NCI-H524 treated with DMSO at 0.1 percent for 48 hours (cell line): ENCODE data around the gene MYRFL.
"Not testable (repeated sequence)": the region's sequence is repeated elsewhere in the genome, so short reads cannot be mapped to it uniquely, and the experiment has no call there.

Experiments used
- DNase-seq: peaks from one replicate; lab custom pipeline; 2025; lab: John Stamatoyannopoulos, UW

Gene MYRFL

GRCh38 chr12:69844416-69844815, 19.4 kb downstream of the MYRFL start:
- DNase-seq, result peak; percentile 87

DNA sequence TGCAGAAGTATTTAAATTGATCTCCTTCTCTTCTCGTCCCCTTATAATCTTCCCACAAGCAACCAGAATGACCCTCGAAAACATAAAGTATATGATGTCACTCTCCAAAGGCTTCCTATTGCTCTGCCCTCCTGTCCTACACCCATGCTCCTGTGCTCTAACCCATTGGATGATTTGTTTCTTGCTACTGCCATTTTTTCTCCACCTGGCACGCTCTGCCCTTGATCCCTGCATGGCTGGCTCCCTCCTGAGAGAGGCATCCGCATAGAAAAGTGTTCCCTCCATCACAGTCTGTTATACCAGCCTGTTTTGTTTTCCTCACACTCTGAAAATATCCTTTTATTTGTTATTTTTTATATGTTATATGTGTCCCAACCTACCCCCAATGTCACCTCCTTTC, 19.8 kb downstream of the MYRFL start:
- no peak for DNase-seq

- no peak for DNase-seq
Observed at GRCh38 chr12:69846976-69847375, 21.9 kb downstream of the MYRFL start.

- DNase-seq, result no peak
Observed at GRCh38 chr12:69851976-69852375, 26.9 kb downstream of the MYRFL start.

- DNase-seq, result not testable (repeated sequence)
Observed at GRCh38 chr12:69853176-69853961, 28.3 kb downstream of the MYRFL start.

DNA sequence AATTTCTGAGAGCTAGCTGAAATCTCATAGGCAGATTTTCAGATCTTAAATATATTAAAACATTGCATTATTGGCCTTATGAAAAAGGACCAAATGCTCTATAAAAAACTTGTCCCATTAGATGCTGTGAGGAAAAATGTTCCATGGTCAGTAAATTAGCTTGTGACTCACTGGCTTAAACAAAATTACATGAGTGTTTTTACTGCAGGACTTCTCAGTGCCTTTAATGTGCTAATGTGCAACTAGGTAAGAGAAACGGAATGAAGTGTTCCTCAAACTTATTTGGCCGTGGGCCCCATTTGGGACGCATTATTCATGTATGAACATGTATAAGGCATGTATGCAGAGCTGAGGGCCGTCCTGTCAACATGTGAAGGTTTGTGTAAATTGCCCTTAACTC, 41.7 kb downstream of the MYRFL start:
- no peak for DNase-seq

DNA sequence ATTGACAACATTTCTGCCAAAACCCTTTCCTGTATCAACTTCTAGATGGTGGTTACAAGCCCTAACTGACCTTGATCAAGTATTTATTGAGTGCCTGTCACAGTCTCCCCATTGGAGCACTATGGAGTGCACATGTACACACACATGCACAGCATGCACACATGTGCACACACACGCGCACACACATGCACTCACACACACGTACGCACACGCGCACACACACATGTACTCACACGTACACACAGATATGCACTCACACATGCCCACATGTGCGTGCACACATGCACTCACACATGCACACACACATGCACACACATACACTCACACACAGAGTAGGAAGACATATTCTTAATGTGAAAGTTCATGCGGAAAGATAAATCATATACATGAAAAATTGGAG, 43.7 kb downstream of the MYRFL start:
- DNase-seq, result no peak

DNA sequence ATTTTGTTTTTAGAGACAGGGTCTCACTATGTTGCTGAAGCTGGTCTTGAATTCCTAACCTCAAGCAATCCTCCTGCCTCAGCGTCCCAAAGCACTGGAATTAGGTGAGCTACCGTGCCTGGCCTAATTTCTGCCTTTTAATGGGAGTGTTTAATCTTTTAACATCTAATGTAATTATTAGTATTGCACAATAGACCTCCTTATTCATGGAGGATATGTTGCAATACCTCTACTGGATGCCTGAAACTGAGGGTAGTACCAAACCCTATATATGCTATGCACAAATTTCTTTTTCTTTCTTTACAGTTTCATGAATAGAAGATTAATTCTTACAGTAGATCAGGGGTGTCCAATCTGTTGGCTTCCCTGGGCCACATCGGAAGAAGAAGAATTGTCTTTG, 47.8 kb downstream of the MYRFL start:
- no peak for DNase-seq

DNA sequence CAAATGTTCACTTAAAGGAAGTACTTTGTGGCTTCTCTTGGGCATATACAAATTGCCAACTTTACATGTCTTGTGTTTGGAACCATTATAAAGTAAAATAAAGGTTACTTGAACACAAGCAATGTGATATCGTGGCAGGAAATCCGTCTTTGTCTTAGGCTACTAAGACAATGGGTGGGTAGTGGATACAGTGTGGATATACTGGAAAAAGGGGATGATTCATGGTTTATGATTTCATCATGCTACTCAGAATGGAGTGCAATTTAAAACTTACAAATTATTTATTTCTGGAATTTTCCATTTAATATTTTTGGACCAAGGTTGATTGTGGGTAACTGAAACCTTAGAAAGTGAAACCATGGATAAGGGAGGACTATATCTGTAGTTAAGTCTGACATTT, 48.4 kb downstream of the MYRFL start:
- DNase-seq, result no peak

DNA sequence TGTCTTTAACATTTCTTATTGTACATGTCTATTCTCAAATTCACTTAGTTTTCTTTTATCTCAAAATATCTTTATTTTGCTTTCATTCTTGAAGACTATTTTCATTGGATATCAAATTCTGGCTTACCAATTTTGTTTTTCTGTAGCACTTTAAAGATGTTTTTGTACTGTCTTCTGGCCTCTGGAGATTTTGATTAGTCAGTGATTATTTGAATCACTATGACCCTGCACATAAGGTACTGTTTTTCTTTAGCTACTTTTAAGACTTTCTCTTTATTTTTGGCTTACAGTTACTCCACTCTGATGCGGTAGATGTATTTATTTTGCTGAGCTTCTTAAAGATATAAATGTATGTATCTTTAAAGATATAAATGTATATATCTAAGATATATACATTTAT, 49.6 kb downstream of the MYRFL start:
- no peak for DNase-seq

DNA sequence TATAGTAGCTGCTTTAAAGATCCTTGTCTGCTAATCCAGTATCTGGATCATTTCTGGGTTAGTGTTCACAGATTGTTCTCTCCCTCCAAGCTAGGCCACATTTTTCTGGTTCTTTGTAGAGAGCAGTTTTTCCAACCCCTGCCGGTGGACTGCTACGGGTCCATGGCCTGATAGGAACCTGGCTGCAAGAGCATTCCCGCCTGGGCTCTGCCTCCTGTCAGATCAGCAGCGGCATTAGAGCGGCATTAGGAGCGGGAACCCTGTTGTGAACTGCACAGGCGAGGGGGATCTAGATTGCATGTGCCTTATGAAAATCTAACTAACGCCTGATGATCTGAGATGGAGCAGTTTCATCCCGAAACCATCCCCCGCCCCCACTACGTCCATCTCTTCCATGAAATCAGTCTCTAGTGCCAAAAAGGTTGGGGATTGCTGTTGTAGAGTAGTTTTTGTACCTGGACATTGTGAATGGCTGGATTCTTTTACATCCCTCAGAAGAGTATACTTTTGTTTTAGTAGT, 50.4 kb downstream of the MYRFL start:
- no peak for DNase-seq

DNA sequence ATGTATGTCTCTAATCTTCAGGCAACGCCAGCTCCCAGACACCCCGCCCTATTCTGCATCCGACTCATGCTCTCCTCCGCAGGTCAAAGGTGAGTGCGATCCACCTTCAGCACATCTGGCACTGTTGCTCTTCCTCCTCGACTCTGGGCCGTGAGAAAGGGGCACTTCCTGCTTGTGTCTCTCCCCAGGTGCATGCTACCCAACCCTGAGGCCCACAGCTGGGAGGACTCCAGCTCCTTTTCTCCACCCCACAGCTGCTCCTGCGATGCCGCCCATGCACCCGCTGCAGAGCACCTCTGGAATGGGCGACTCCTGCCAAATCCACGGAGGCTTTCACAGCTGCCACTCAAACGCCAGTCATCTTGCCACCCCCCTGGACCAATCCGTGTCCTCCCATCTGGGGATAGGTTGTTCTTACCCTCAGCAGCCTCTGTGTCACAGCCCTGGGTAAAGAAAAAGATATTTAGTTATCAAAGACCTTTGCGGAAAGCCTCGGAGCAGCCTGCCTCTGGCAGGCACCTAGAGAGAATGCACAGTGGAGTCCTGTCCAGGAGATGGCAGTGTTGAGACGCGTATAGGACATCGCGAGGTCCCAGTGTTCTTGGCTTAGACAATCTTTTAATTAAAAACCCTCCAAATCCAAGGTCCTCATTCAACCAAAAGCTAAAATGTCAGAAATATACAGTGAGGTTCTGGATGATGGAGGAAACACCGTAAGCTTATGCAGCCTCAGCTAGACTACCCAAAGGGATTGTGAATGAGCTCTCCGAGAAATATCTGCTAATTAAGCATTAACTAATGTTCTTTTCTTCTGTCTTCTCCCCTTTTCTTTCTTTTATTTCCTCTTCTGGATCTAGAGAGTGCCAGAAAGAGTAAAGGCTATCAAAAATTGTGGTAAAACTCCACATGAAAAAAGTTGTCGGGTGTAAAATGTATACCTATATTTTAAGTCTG, 54.3 kb downstream of the MYRFL start:
- DNase-seq, result peak; percentile 15

DNA sequence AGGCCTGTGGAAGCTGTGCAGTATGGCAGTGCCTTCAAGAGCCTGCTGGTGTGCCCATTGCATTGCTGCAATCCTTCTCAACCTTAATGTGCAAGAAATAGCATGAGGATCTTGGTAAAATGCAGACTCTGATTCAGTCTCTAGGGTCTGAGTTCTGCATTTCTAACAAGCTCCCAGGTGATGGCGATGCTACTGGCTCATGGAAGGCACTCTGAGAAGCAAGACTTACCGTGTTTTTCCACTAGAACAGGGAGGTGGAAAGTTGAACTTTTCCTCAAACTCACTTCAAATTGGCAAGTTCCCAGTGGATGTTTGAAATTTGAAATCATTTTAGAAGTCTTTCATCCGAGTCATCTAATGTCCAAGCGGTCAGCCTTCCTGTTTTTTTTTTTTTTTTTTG, 55.5 kb downstream of the MYRFL start:
- DNase-seq, result no peak

DNA sequence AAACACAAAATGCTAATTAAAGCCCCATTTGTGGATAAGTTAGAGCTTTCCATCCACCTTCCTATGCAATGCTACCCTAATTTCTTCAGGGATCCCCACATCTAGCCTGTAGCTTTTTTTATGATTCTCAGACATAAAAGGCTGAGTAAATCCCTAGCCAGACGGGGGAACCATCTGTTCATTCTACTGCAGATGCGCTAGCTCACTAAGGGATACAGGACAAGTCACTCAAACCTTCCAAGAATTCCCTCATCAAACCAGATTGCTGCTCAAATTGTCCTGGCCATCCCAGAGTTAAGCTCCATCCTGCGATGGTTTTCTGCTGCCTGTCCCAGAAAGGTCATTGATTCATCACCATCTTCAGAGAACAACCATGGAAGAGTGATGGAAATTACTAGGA, 56.7 kb downstream of the MYRFL start:
- DNase-seq, result peak; percentile 56

DNA sequence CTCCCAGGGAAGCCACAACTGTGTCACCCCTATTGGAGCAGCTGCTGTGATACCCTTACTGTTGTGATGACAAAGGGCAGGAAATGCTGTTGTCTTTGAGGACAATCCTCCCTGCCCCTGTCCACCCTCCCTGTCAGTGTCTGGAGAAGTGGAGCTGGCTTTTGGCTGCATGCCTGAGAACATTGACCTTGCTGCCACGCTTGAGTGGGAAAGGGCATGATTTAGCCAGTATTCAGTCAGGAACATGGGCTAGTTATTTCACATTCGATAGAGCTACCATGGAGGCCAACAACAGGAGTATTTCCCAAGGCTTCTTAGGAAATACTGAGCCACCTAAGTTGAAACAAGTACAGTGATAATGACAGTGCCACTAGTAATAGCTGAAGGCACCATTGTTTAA, 59.4 kb downstream of the MYRFL start:
- DNase-seq, result no peak

GRCh38 chr12:69885658-69886057, 60.6 kb downstream of the MYRFL start:
- no peak for DNase-seq

GRCh38 chr12:69886109-69886508, 61.1 kb downstream of the MYRFL start:
- DNase-seq, result peak; percentile 84

GRCh38 chr12:69886715-69887114, 61.7 kb downstream of the MYRFL start:
- no peak for DNase-seq

- DNase-seq, result peak; percentile 5
Observed at GRCh38 chr12:69888901-69889300, 63.9 kb downstream of the MYRFL start.

DNA sequence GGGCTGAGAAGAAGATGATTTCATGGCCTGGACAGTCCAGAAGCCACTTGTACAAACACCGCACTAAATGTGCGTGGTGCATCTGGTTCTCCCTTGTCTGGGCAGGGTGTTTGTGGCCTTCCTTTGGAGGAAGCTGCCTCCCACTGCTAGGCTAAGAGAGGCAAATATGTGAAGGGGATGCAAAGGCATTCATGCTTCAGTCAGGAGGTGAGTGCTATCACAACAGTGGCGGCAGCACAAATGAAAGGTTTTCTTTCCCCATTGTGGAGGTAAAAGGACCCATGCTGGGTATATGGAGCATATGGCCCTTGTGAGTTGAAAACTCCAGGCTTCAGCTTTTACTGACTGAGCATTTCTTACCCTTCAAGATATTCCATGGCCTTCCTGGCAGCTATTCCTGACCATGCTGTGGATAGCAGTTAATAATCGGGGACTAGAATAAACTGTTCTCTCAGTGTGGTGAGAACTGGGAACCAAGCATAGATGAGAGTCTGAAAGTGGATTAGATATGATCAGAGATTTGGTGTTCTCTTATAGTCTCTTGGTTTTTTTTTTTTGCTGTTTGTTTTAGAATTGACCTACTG, 69.9 kb downstream of the MYRFL start:
- no peak for DNase-seq

DNA sequence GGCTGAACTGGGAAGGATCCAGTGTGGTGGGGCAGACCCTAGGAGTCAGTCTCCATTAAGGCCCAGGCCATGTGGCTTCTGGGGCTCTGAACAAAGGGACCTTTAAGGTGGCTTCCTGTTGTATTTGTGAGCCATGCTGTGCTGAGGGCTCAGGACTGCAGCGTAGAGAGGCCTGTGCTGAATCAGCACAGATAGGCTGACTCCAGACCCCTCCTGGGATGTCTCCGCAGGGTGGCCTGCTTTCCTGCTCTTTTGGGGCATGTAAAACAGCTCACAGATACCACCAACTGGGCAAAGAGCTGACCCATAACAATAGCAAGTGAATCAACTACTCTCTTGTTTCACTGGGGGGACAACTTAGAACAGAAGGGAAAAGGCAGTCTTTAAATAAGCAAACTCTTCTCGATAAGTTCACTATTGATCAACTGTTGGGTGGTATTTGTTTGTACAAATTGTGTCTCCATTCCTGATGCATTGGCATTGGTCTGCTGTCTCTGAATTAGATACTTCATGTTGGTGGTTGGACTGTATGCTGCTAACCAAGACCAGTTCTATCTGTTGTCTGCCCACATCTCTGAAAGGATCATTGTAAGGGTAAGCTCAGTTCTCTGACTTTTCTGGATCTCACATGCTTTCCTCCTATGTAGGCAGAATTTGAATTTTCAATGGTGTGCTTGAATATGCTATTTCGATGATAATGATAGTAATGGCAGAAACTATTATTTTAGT, 71.8 kb downstream of the MYRFL start:
- no peak for DNase-seq

GRCh38 chr12:69897744-69898143, 72.7 kb downstream of the MYRFL start:
- no peak for DNase-seq
